Transverse colon (tissue), 3 donors: ENCODE measurements around the gene LDLRAP1.

Source experiments
- CTCF ChIP-seq, 5 experiments: fragments of 200-600 bp in 3 of 5; fragments of 450-650 bp in 2 of 5; sonication (generic) in 3 of 5; IDR thresholded peaks; 1 replicate in 2 of 5; 2 replicates in 3 of 5; pipeline ENCODE4 v1.5.1; 2016 to 2017; ENCODE audit warnings: antibody characterized with exemption in 5 of 5, inconsistent platforms in 3 of 5, mild to moderate bottlenecking in 2 of 5, moderate library complexity in 1 of 5
- EP300 ChIP-seq: sonication (generic); formaldehyde crosslinking; IDR thresholded peaks from one replicate; pipeline ENCODE4 v1.6.1; 2017; ENCODE audit warnings: antibody characterized with exemption, low read depth

GRCh38 chr1:25615172-25615541 lies 71.8 kb downstream of the LDLRAP1 start:
- no peak for TF ChIP-seq CTCF (IDR thresholded peaks at IDR 0.05)
- TF ChIP-seq EP300: no peak
